HG03175 (cell line): ENCODE results near the gene CNR1.
"Not testable (repeated sequence)": the region's sequence is repeated elsewhere in the genome, so short reads cannot be mapped to it uniquely, and the experiment has no call there.

Experiments used
- ATAC-seq: cut with Tn5 transposase; IDR thresholded peaks from one replicate; pipeline ENCODE4 v1.9.1; 2021; ENCODE audit warnings: mild to moderate bottlenecking, moderate library complexity; ENCODE audit not compliant: unreplicated experiment

Gene CNR1

GRCh38 chr6:88165844-88166492 is at the start of gene CNR1:
Gene CNR1 (minus strand): TSS chr6:88166347. CDS start chr6:88145274, 21,073 bp downstream.
- ATAC-seq = peak; percentile 53

DNA sequence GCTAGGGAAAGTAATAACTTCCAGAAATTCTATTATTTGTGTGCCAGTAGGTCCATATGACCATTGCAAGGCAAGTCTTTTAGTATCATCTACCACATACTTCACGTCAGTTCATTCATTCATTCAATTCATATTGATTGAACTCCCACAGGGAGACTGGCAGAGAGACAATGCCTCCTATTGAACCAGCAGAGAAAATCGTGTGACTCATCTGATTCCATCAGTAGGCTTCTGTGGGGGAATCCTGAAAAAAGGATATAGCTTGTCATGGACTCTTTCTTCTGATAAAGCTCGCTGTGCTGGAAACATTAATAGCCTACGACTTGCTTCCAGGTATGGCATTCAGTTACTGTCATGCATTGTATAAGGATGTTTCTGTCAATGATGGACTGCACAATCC is 45.3 kb upstream of the CNR1 start:
- no peak for ATAC-seq

DNA sequence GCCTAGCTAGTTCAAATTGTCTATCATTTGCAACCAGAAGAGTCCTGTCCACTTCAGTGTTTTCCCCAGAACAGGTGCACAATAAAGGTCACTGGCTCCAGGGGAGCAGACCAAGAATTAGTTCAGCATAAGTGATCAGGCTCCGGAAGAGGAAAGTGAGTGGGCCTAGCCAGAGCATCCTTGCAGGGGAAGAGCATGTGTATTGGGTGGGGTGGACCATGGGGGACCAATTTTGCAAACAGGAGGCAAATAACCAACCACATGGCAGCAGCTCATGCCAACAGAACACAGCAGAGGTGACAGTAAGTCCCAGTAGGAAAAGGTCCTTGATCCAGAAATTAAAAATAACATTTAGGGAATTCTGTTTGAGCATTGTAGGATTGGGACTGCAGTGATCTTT is 43.2 kb upstream of the CNR1 start:
- no peak for ATAC-seq

- ATAC-seq = no peak
Observed at GRCh38 chr6:88208726-88209125, 42.6 kb upstream of the CNR1 start.

GRCh38 chr6:88201734-88202133 is 35.6 kb upstream of the CNR1 start:
- not testable (repeated sequence) for ATAC-seq

DNA sequence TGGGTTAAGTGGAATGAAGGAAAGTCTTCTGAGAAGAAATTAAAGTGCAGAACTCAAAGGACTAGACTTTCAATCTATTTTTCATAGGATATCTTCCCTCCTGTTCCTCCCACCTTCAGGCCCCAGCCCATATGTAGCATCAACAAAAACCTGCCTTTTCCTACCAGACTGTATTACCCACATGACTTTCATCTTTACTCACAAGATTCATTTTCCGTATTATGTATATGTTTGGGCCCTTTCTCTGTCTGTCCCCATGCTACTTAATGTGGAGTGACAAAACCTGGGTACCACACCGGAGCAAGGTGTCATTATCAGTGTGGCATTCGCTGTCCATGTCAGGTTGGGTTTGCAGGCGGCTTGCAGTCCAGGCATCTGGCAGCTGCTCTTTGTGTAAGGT is 18.8 kb upstream of the CNR1 start:
- ATAC-seq = no peak

DNA sequence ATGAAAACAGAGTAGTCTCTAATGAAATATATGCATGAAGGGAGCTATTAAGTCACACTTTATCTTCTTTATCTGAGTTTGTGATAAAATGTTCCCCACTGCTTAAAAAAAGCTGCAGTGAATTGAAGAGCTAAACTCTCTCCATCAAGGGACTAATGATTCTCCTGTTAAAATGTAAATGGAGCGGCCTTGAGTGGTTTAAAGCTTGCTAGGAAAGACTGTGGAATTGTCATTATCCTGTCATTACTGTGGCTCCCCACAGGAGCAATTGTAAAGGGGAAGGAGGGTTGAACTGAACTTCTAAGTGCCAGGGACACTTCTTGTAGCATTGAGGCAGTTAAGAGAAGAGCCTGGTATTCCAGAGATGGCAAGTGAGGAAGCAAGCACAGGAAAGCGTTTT is 17.3 kb upstream of the CNR1 start:
- no peak for ATAC-seq

DNA sequence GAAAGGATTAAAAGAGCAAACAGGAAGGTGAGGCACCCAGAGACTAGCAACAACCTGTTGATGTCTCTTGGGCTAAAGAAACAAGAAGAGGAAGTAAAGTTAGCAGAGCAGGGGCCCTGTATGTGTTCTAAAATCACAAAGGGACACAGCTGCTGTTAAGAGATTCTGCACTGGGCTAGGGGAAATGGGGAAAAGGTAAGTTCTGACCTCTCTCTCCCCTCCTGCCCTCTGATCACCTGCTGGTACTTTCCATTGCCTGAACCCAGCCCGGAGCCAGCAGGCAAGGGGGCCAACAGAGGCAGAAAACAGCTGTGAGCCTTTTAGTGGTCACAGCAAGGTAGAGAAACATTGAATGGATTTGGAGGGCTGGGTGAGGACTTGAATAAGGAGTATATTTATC is 13.5 kb upstream of the CNR1 start:
- ATAC-seq = peak; percentile 70

DNA sequence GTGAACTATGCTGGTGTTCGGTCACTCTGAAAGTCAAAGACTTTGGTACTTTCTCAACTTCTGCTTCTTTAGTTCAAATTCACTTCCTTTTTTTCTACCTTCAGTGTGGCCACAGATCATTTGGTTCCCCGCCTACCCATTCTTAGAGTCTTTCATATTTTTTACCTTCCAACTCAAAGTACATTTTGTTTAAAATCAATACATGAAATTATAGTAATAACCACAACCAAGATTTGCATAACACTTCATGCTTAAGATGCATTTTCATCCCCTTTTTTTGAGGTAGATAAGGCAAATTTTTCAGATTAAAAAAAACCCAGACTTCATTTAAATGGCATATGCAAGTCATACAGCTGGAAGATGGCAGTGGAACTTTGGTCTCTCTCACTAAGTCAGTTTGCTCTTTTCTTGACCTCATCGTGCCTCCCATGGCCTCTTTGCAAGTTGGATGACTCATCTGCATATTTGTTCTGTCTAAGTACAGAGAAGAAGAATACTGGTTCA is 11.9 kb upstream of the CNR1 start:
- ATAC-seq = peak; percentile 54

DNA sequence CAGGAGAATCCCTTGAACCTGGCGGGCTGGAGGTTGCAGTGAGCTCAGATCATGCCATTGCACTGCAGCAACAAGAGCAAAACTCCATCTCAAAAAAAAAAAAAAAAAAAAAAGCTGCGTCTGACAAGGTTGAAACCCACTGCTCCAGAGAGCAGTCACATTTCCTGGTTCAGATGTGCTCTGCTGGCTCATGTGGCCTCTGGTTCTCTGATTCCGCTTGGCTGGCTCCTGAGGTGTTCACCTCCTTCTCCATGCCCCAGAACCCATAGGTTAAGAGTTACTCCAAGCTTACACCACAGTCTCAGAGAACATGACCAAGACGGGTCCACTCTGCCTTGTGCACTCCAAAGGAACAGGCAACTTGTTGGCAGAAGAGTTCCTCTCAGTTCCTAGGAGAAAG is 8.8 kb upstream of the CNR1 start:
- no peak for ATAC-seq

DNA sequence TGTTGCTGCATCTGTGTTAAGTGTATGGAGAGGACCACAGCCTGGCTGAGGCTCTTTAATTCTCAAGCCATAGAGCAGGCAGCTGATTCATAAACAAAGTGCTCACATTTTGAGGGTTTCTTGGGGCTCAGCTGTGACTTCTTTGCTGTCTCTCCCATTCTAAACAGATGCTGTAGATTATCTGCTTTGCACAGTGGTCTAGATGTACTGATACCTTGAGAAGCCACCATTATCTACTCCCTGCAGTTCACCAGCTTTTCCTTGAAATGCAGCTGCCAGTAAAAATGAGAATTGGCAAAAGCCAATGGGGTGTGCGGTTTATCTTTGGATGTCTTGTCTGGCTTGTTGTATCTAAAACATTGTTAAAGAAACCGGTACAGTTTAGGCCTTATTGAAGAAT is 5.2 kb upstream of the CNR1 start:
- ATAC-seq = no peak

DNA sequence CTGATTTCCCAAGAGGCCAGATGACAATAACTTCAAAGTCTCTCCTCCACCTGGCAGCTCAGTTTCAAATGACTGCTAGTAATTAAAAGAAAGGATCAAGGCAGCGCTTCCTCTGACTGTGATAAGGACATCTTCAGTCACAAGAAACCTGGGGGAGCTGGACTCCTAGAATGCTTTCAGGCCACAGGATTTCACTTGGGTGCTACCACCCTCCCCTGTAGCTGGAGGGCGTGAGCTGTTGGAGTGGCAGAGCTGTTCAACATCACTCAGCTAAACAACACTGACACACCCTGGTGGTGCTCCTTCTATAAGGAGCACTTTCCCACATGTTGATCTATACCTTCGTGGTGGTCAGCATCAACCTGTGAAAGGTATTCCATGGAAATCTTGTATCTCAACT is 2.2 kb upstream of the CNR1 start:
- ATAC-seq = no peak

GRCh38 chr6:88167352-88167937 is 1.3 kb upstream of the CNR1 start:
- ATAC-seq = peak; percentile 19

GRCh38 chr6:88166493-88167351 is 575 bp upstream of the CNR1 start:
- ATAC-seq = peak; percentile 32

DNA sequence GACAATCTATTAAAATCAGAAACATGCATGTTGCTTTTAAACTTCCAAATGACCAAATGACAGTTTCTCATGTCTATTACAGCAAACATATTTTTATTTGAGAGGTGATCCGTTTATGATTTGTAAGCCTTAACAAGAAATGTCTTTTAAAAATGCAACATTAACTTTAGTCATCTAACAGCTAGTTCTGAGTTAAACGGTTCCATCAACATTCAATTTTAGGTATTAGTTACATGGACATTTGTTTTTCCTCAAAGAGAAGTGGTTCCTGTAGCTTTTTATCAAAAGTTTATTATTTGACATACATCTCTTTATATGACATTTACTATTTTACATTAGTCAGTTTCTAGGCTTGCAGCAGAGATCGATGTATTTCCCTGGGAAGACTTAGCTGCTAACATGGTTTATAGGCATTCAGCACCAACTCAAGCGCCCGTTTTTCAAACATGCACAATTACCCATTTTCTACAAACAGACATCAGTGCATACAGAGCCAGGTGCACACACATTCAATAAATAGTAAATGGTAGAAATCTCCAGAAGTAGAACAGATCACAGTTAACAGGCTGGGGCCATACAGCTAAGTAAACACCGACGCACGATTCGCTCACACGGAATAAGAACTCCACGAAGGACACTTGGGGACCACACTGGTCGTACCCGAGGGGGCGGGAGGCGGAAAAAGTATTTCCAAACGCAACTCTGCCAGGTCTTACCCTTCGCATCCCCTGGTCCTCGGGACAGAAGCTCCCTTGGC is 882 bp downstream of the CNR1 start:
- ATAC-seq = no peak

- no peak for ATAC-seq
Observed at GRCh38 chr6:88164061-88164460, 2.1 kb downstream of the CNR1 start.

DNA sequence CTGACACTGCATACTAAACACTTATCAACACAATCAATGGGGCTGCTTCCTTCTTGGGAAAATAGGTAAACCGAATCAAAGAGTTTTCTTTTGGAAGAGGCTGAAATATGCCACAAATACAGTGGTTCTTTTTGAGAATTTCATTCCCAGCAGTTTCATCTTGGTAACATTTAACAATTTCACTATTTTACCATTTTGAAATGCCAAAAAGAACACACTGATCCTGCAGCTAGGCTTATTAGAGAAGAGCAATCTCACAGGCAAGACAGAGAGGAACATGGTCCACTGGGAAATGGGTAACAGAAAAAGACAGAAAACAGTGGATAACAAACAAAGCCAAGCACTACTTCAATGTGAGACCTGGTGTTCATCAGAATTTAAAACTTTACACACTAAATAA is 2.5 kb downstream of the CNR1 start:
- ATAC-seq = no peak

DNA sequence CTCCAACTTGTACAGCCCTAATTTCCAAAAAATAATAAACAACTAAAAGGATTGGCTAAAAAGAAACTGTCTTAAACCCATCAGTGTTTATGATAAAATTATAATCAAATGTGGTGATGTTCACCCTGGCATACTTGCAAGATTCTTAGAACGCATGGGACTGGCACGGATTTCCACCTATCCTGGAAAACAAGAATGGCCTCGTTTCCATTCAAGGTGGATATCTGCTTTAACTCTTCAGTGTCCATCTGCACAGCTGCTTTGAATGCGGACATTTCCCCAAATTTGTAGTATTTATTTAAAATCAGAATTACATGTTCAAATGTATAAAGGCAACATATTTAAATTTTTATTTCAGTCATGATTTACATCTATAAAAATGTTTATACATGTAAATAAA is 4.2 kb downstream of the CNR1 start:
- ATAC-seq = no peak

- ATAC-seq = no peak
Observed at GRCh38 chr6:88157106-88157505, 9.0 kb downstream of the CNR1 start.

DNA sequence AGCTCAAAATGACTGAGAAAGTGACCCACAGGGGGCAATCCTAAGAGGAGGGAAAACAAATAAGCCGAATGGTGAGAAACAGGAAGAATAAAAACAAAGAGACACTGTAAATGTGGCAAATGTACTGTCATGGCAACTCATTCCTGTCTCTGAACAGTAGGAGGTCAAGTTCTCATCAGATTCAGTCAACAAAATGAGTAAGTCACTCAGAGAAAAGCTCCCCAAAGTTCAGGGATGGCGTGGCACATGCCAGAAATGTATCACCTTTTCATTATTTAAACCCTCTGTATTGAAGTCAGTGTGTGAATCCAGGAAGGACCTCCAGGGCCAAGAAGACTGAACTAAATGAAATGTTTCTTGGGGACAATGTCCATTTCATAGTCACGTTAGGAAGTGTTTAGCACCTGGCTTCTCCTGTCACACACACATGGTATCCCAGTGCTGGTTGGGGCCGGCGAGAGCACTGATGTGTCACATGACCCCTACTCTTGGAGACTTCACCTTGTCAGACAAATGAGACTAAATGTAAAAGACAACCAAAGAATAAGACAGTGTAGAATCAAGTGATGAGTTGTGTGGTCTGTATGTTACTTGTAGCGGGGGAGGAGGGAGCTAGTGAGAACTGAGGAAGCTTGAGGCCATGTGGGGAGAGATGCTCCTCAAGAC is 20.7 kb downstream of the CNR1 start:
- no peak for ATAC-seq
